Loucy (cell line): Measurements from ENCODE around the gene SYCP3.

Experiments
- H2AFZ ChIP-seq: fragments of 200-600 bp; sonication (generic); 2 replicates; pipeline ENCODE4 v1.6.0; 2016; ENCODE audit warnings: antibody characterized with exemption, mild to moderate bottlenecking, low read length, moderate library complexity
- H3F3A ChIP-seq: fragments of 200-600 bp; 2 replicates; pipeline ENCODE4 v1.6.0; 2016; ENCODE audit warnings: antibody characterized with exemption, low read depth, mild to moderate bottlenecking
- H3K27me3 ChIP-seq: fragments of 200-600 bp; sonication (generic); 2 replicates; pipeline ENCODE4 v1.6.1; 2014; ENCODE audit warnings: low read length, mild to moderate bottlenecking; ENCODE audit not compliant: insufficient read depth, poor library complexity, severe bottlenecking
- H3K36me3 ChIP-seq: fragments of 200-600 bp; sonication (generic); 2 replicates; pipeline ENCODE4 v1.6.1; 2016; ENCODE audit warnings: low read length; ENCODE audit not compliant: insufficient read depth
- H3K4me1 ChIP-seq: fragments of 200-600 bp; sonication (generic); 2 replicates; pipeline ENCODE4 v1.5.1; 2014; ENCODE audit warnings: low read length, mild to moderate bottlenecking; ENCODE audit not compliant: insufficient read depth, poor library complexity, severe bottlenecking
- H3K4me2 ChIP-seq: fragments of 200-600 bp; sonication (generic); 2 replicates; pipeline ENCODE4 v1.6.0; 2014; ENCODE audit warnings: antibody characterized with exemption, low read length, low read depth, mild to moderate bottlenecking; ENCODE audit not compliant: poor library complexity, severe bottlenecking
- H3K4me3 ChIP-seq: fragments of 200-600 bp; sonication (generic); 2 replicates; pipeline ENCODE4 v1.5.1; 2014; ENCODE audit warnings: low read length, mild to moderate bottlenecking, mixed read lengths; ENCODE audit not compliant: poor library complexity, severe bottlenecking
- H3K79me2 ChIP-seq: fragments of 200-600 bp; sonication (generic); 2 replicates; pipeline ENCODE4 v1.6.1; 2014; ENCODE audit warnings: low read length; ENCODE audit not compliant: insufficient read depth
- H3K9ac ChIP-seq: fragments of 200-600 bp; sonication (generic); 2 replicates; pipeline ENCODE4 v1.6.0; 2014; ENCODE audit warnings: mild to moderate bottlenecking, low read depth, low read length, moderate library complexity; ENCODE audit not compliant: poor library complexity, severe bottlenecking
- H3K9me2 ChIP-seq: fragments of 200-600 bp; sonication (generic); replicated peaks from 2 replicates; pipeline ENCODE4 v1.6.1; 2016; ENCODE audit warnings: low read depth, low read length, mixed read lengths
- H3K9me3 ChIP-seq: fragments of 200-600 bp; sonication (generic); 2 replicates; pipeline ENCODE4 v1.6.1; 2014; ENCODE audit warnings: mild to moderate bottlenecking, antibody characterized with exemption, low read length, low read depth; ENCODE audit not compliant: insufficient read depth
- H4K20me1 ChIP-seq: fragments of 200-600 bp; sonication (generic); 2 replicates; pipeline ENCODE4 v1.6.0; 2014; ENCODE audit warnings: antibody characterized with exemption, low read length, mild to moderate bottlenecking; ENCODE audit not compliant: insufficient read depth, poor library complexity, severe bottlenecking
- CTCF ChIP-seq: fragments of 200-600 bp; sonication (generic); conservative IDR thresholded peaks from 2 replicates; pipeline ENCODE4 v1.5.1; 2014; ENCODE audit warnings: mild to moderate bottlenecking, antibody characterized with exemption, low read length
- EZH2phosphoT487 ChIP-seq: fragments of 200-600 bp; IDR thresholded peaks from 2 replicates; pipeline ENCODE4 v1.6.1; 2018; ENCODE audit warnings: antibody characterized with exemption, mild to moderate bottlenecking, moderate library complexity, borderline replicate concordance

The SYCP3 gene

GRCh38 chr12:101738920-101739665 lies at the start of gene SYCP3:
TSS of gene SYCP3 (minus strand) at chr12:101739462. CDS start at chr12:101737935, 1,527 bp downstream.
- H3K9me3 ChIP-seq: no peaks in the 10 kb centered on the region
- no peaks in the 10 kb centered on the region for H3K79me2 ChIP-seq
- no peak within 1 kb of the TSS for H3K4me3 ChIP-seq
- H4K20me1 ChIP-seq: no peaks in the 10 kb centered on the region
- H3K9me2 ChIP-seq: no peaks in the 10 kb centered on the region
- H3K4me2 ChIP-seq: no peak within 1 kb of the TSS
- no peak within 1 kb of the TSS for H2AFZ ChIP-seq
- H3K4me1 ChIP-seq: peaks cover 10% of the 10 kb centered on the region
- no peaks in the 10 kb centered on the region for H3F3A ChIP-seq
- H3K27me3 ChIP-seq: no peaks in the 10 kb centered on the region
- TF ChIP-seq EZH2phosphoT487: no peak
- TF ChIP-seq CTCF: no peak
- no peak within 1 kb of the TSS for H3K9ac ChIP-seq
- peaks cover 7% of the 10 kb centered on the region; the same call in 1 of the 2 replicates for H3K36me3 ChIP-seq

GRCh38 chr12:101785671-101786070 lies 46.4 kb upstream of the SYCP3 start:
- H2AFZ ChIP-seq: no peak overlapping the region
- H3F3A ChIP-seq: no peaks in the 10 kb centered on the region
- no peak overlapping the region for H3K9ac ChIP-seq
- no peaks in the 10 kb centered on the region for H3K9me3 ChIP-seq
- H3K4me3 ChIP-seq: no peak overlapping the region
- no peaks in the 10 kb centered on the region for H4K20me1 ChIP-seq
- H3K79me2 ChIP-seq: no peaks in the 10 kb centered on the region
- peaks cover 14% of the 10 kb centered on the region for H3K4me1 ChIP-seq
- no peak overlapping the region for H3K4me2 ChIP-seq
- no peak for TF ChIP-seq CTCF
- no peak for TF ChIP-seq EZH2phosphoT487
- H3K36me3 ChIP-seq: peaks cover 46% of the 10 kb centered on the region; the same call in 1 of the 2 replicates
- no peaks in the 10 kb centered on the region for H3K9me2 ChIP-seq
- no peaks in the 10 kb centered on the region for H3K27me3 ChIP-seq

GRCh38 chr12:101784376-101784775 lies 45.1 kb upstream of the SYCP3 start:
- Histone ChIP-seq H3K4me2 (no peak overlapping the region), H3K4me3 (no peak overlapping the region), H3K9me3 (no peaks in the 10 kb centered on the region), H3K36me3 (peaks cover 45% of the 10 kb centered on the region), H3K4me1 (peaks cover 14% of the 10 kb centered on the region), H2AFZ (no peak overlapping the region), H3K79me2 (no peaks in the 10 kb centered on the region), H4K20me1 (no peaks in the 10 kb centered on the region), H3K9me2 (no peaks in the 10 kb centered on the region), H3K27me3 (no peaks in the 10 kb centered on the region), H3F3A (no peaks in the 10 kb centered on the region), H3K9ac (no peak overlapping the region)
- TF ChIP-seq CTCF (no peak), EZH2phosphoT487 (no peak)
